Neural progenitor cell (in vitro differentiated cells): ENCODE measurements around the gene KIF19.

Source experiments
- CTCF ChIP-seq: fragments of 200-600 bp; sonication (generic); IDR thresholded peaks from 2 replicates; pipeline ENCODE4 v1.5.1; 2017; ENCODE audit warnings: antibody characterized with exemption, mild to moderate bottlenecking
- EZH2 ChIP-seq: fragments of 200-600 bp; sonication (generic); IDR thresholded peaks from 2 replicates; pipeline ENCODE4 v1.6.1; 2017; ENCODE audit warnings: antibody characterized with exemption, mild to moderate bottlenecking, moderate library complexity

GRCh38 chr17:74396567-74396966, 70.5 kb downstream of the KIF19 start:
- no peak for TF ChIP-seq CTCF
- no peak for TF ChIP-seq EZH2
